ENCODE data around the gene RTKN. TPM values are rescaled to one million over a fixed set of nuclear protein-coding genes. Genes with fewer than 3 reads are reported as not detected.

The RTKN gene
- total RNA-seq, 1 donor = 14.1 TPM

DNA sequence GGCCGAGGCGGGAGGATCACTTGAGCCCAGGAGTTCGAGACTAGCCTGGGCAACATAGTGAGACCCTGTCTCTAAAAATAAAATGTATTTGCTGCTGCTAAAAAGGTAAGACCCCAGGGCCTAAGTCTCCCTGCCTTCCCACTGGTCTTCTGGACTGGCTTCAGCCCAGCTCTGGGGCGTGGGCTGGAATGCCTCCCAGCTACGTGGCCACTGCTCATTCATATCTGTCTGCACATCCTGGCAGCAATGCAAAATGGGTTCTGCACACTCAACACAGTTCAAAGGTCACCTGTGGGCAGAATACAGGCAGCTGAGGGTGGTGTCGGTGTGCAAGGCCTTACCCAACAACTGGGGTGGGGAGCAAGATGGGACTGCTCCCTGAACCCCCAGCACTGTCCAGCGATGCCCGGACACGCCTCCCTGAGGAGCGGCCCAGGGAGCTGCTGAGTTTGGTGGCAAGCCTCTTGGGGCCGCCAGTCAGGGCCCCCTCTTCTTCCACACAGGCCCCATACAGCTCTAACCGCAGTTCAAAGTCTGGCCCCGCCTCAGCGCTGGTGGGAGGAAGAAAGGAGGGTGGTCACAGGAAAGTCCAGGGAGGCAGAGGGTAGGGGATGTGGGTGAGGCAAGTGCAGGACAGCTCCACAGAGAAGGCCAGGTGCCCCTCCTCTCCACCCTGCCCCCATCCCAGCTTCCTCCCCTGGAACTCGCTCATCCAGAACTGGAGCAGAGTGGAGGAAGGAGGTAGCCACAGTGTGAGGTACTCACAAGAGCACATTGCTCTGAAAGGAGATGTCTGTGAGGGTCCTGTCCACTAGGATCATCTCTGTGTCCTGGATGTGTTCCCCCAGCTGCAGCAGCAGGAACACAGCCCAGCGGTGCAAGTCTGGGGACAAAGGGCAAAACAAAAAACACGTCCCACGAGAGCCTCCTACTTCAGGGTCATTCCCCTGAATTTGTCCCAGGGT is 12.0 kb downstream of the RTKN start:
- Histone ChIP-seq H3K79me2 (ENCODE audit: insufficient read depth, low read length) (no peaks in the 10 kb centered on the region), H2AFZ (ENCODE audit: low read length) (no peak overlapping the region), H3K9me3 (ENCODE audit: low read depth, low read length) (no peaks in the 10 kb centered on the region), H4K20me1 (ENCODE audit: insufficient read depth, low read length) (peaks cover 7% of the 10 kb centered on the region), H3K27ac (ENCODE audit: low read depth, low read length) (no peak overlapping the region), H3K4me2 (ENCODE audit: insufficient read depth, low read length) (no peak overlapping the region), H3K36me3 (ENCODE audit: insufficient read depth, low read length) (peaks cover 41% of the 10 kb centered on the region), H3K4me3 (ENCODE audit: insufficient read depth, low read length) (no peak overlapping the region), H3K4me1 (ENCODE audit: insufficient read depth, low read length) (peaks cover under 1% of the 10 kb centered on the region), H3K27me3 (ENCODE audit: insufficient read depth, low read length) (no peaks in the 10 kb centered on the region)
- TF ChIP-seq, protein P1, sequence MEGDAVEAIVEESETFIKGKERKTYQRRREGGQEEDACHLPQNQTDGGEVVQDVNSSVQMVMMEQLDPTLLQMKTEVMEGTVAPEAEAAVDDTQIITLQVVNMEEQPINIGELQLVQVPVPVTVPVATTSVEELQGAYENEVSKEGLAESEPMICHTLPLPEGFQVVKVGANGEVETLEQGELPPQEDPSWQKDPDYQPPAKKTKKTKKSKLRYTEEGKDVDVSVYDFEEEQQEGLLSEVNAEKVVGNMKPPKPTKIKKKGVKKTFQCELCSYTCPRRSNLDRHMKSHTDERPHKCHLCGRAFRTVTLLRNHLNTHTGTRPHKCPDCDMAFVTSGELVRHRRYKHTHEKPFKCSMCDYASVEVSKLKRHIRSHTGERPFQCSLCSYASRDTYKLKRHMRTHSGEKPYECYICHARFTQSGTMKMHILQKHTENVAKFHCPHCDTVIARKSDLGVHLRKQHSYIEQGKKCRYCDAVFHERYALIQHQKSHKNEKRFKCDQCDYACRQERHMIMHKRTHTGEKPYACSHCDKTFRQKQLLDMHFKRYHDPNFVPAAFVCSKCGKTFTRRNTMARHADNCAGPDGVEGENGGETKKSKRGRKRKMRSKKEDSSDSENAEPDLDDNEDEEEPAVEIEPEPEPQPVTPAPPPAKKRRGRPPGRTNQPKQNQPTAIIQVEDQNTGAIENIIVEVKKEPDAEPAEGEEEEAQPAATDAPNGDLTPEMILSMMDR (IDR thresholded peaks at IDR 0.05; ENCODE audit: extremely low read depth, low read depth, low read length) = no peak
- peak; percentile 65 for DNase-seq (ENCODE audit: insufficient read length, low spot score, missing footprints)

DNA sequence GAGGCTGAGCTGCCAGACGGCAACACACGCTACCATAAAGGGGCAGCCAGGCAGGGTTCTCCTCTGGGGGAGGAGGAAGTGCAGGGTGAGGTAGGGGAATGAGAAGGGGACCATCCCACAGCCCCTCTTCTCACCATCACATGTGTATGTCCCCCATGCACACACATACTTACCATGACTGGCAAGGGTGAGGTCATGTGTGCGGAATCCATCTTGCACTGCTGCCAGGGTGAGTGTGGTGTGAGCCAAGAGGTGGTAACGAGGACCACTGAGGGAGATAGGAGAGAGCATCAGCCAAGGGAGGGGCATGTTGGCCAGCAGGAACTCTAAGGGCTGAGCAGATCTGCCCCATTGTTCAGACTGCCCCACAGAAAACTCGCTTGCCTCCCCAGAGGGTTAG is 13.1 kb downstream of the RTKN start:
- no peak overlapping the region for H3K27ac ChIP-seq (ENCODE audit: low read depth, low read length)
- H3K4me1 ChIP-seq (ENCODE audit: insufficient read depth, low read length) = peaks cover 6% of the 10 kb centered on the region
- no peaks in the 10 kb centered on the region for H3K27me3 ChIP-seq (ENCODE audit: insufficient read depth, low read length)
- H3K4me2 ChIP-seq (ENCODE audit: insufficient read depth, low read length) = no peak overlapping the region
- H3K36me3 ChIP-seq (ENCODE audit: insufficient read depth, low read length) = peaks cover 41% of the 10 kb centered on the region
- no peak overlapping the region for H2AFZ ChIP-seq (ENCODE audit: low read length)
- DNase-seq (ENCODE audit: insufficient read length, low spot score, missing footprints) = peak; percentile 82
- H3K4me3 ChIP-seq (ENCODE audit: insufficient read depth, low read length) = no peak overlapping the region
- peaks cover 7% of the 10 kb centered on the region for H4K20me1 ChIP-seq (ENCODE audit: insufficient read depth, low read length)
- TF ChIP-seq, protein P1 (IDR thresholded peaks at IDR 0.05; ENCODE audit: extremely low read depth, low read depth, low read length) = no peak
- no peaks in the 10 kb centered on the region for H3K9me3 ChIP-seq (ENCODE audit: low read depth, low read length)
- H3K79me2 ChIP-seq (ENCODE audit: insufficient read depth, low read length) = no peaks in the 10 kb centered on the region

DNA sequence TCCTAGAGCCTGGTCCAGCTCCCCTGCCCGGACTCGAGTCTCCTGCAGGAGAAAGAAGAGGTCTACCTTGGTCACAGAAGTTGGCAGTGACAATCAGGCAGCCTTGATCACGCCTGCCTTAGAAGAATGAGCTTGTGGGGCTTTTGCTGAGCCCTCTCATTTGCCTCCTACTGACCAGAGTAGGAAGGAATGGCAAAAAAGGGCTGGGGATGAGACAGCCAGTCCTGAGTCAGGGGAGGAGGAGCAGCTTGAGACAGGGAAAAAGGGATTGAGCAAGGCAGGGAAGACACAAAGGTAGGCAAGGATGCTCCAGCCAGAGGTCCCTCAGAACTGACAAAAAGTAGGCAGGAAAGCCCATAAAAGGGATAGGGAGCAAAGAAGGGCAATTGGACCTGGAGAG is 14.2 kb downstream of the RTKN start:
- Histone ChIP-seq H3K79me2 (ENCODE audit: insufficient read depth, low read length) (no peaks in the 10 kb centered on the region), H3K4me2 (ENCODE audit: insufficient read depth, low read length) (no peak overlapping the region), H3K4me3 (ENCODE audit: insufficient read depth, low read length) (no peak overlapping the region), H3K36me3 (ENCODE audit: insufficient read depth, low read length) (peaks cover 41% of the 10 kb centered on the region), H3K9me3 (ENCODE audit: low read depth, low read length) (no peaks in the 10 kb centered on the region), H3K27me3 (ENCODE audit: insufficient read depth, low read length) (no peaks in the 10 kb centered on the region), H4K20me1 (ENCODE audit: insufficient read depth, low read length) (peaks cover 7% of the 10 kb centered on the region), H3K27ac (ENCODE audit: low read depth, low read length) (no peak overlapping the region), H3K4me1 (ENCODE audit: insufficient read depth, low read length) (peaks cover 6% of the 10 kb centered on the region), H2AFZ (ENCODE audit: low read length) (no peak overlapping the region)
- TF ChIP-seq, protein P1 (IDR thresholded peaks at IDR 0.05; ENCODE audit: extremely low read depth, low read depth, low read length) = no peak
- DNase-seq (ENCODE audit: insufficient read length, low spot score, missing footprints) = peak; percentile 83

DNA sequence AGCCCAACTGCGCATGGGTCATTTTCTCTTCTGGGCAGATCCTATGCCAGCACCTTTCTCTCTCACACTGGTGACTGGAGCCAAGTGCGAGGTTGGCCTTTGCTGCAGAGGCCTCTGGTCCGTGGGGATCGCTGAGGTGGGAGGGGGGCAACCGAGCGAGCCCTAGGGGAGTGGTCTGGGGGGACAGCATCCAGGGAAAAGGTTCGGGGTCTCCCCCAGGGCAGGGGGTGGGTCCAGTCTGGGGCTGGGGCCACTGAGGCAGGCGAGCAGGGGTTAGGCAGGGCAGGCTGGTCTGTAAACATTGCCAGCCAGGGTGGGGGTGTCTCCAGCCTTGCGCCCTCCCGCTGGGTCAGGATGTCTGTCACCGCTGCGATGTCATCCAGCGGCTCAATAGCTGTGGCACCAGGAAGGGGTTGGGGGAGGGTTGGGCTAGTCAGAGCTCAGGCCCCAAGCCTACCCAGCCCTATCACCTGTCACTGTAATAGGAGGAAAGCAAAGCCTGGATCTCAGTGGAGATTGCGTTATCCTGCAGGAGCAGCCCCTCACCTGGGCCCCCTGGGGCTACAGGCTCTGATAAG is 15.5 kb downstream of the RTKN start:
- TF ChIP-seq, protein P1 (IDR thresholded peaks at IDR 0.05; ENCODE audit: extremely low read depth, low read depth, low read length) = no peak
- H3K27ac ChIP-seq (ENCODE audit: low read depth, low read length) = no peak overlapping the region

More for the DNA sequence above, 15.5 kb downstream of the RTKN start:
- H2AFZ ChIP-seq (ENCODE audit: low read length) = no peak overlapping the region
- no peak overlapping the region for H3K4me3 ChIP-seq (ENCODE audit: insufficient read depth, low read length)
- H3K36me3 ChIP-seq (ENCODE audit: insufficient read depth, low read length) = peaks cover 37% of the 10 kb centered on the region
- no peaks in the 10 kb centered on the region for H3K9me3 ChIP-seq (ENCODE audit: low read depth, low read length)
- no peaks in the 10 kb centered on the region for H3K79me2 ChIP-seq (ENCODE audit: insufficient read depth, low read length)
- no peaks in the 10 kb centered on the region for H3K27me3 ChIP-seq (ENCODE audit: insufficient read depth, low read length)
- H4K20me1 ChIP-seq (ENCODE audit: insufficient read depth, low read length) = peaks cover 7% of the 10 kb centered on the region
- peak; percentile 73 for DNase-seq (ENCODE audit: insufficient read length, low spot score, missing footprints)
- H3K4me1 ChIP-seq (ENCODE audit: insufficient read depth, low read length) = peaks cover 10% of the 10 kb centered on the region
- no peak overlapping the region for H3K4me2 ChIP-seq (ENCODE audit: insufficient read depth, low read length)
